HAP-1 (cell line): ENCODE measurements around the gene PRMT2.

Experiments used
- DNase-seq, 2 experiments: peaks; one replicate each; pipeline ENCODE4 v3.0.0-alpha.2; 2016 to 2020; ENCODE audit warnings: low spot score in 2 of 2
- H3K27me3 ChIP-seq: fragments of 250-450 bp; sonication (Bioruptor Pico); 2 replicates; pipeline ENCODE4 v1.5.1; 2020; ENCODE audit warnings: low read depth, mild to moderate bottlenecking, moderate library complexity
- H3K36me3 ChIP-seq: fragments of 250-450 bp; sonication (Bioruptor Pico); replicated peaks from 2 replicates; pipeline ENCODE4 v1.5.1; 2020; ENCODE audit warnings: mild to moderate bottlenecking
- H3K4me1 ChIP-seq: fragments of 250-450 bp; sonication (Bioruptor Pico); 2 replicates; pipeline ENCODE4 v1.5.1; 2020; ENCODE audit warnings: mild to moderate bottlenecking
- H3K4me3 ChIP-seq: fragments of 250-450 bp; sonication (Bioruptor Pico); 2 replicates; pipeline ENCODE4 v1.5.1; 2020; ENCODE audit warnings: mild to moderate bottlenecking, moderate library complexity
- H3K9me3 ChIP-seq: fragments of 250-450 bp; sonication (Bioruptor Pico); 2 replicates; pipeline ENCODE4 v1.5.1; 2020; ENCODE audit warnings: mild to moderate bottlenecking, moderate library complexity
- in situ Hi-C: fragments of 300-500 bp; cut with MboI; formaldehyde crosslinking; loops from 3 replicates; pipeline ENCODE4 v1.14.3; 2020; ENCODE audit warnings: low sequenced_read_pairs, inconsistent platforms, mixed read lengths

PRMT2 gene

GRCh38 chr21:46639489-46640386 is 4.3 kb downstream of the PRMT2 start:
- Histone ChIP-seq H3K4me1 (peaks cover 26% of the 10 kb centered on the region), H3K4me3 (no peak overlapping the region), H3K9me3 (no peaks in the 10 kb centered on the region), H3K36me3 (peaks cover 11% of the 10 kb centered on the region), H3K27me3 (no peaks in the 10 kb centered on the region)
- DNase-seq = no peak
- in situ Hi-C loops = no loop called here

GRCh38 chr21:46641656-46642055 is 6.2 kb downstream of the PRMT2 start:
- in situ Hi-C loops = no loop called here
- H3K9me3 ChIP-seq = no peaks in the 10 kb centered on the region
- H3K36me3 ChIP-seq = peaks cover 11% of the 10 kb centered on the region
- H3K4me1 ChIP-seq = peaks cover 26% of the 10 kb centered on the region
- no peak overlapping the region for H3K4me3 ChIP-seq
- no peaks in the 10 kb centered on the region for H3K27me3 ChIP-seq
- DNase-seq = no peak

DNA sequence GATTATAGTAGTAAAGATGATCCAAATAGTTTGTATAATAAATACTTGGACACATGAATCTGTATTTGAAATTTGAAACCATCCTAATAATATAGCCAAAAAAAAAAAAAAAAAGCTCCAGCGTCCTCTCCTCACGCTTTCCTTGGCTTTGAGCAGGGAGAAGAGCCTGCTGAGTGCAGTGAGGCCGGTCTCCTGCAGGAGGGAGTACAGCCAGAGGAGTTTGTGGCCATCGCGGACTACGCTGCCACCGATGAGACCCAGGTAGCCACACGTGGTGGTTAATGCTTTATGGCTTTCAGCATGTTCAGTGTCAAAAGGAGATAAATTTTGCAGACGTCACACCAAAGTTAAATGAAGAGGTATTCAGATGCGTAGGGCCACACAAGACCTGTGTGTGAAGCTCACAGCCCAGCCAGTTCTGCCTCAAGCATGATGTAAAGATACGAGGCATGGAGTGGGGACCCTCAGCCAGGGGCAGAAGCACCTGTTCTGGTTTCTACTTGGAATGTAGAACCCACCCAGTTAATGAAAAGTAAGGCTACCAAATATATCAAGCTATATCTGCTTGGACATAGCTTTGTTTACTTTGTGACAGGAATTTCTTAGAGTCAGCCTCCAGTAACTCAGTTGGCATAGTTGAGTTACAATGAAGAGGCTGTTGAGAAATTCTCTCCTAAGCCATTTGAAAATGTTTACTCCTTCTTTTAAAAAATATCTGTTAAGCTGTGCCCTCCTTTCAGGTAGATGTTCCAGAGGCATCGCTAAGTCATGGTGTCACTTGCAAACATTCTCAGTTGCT is 8.1 kb downstream of the PRMT2 start:
- no peak overlapping the region for H3K4me3 ChIP-seq
- no peak for DNase-seq
- no peaks in the 10 kb centered on the region for H3K9me3 ChIP-seq
- H3K27me3 ChIP-seq = no peaks in the 10 kb centered on the region
- H3K36me3 ChIP-seq = peaks cover 19% of the 10 kb centered on the region
- H3K4me1 ChIP-seq = peaks cover 21% of the 10 kb centered on the region
- in situ Hi-C loops = no loop called here

- Histone ChIP-seq H3K4me3 (no peak overlapping the region), H3K36me3 (peaks cover 30% of the 10 kb centered on the region), H3K9me3 (no peaks in the 10 kb centered on the region), H3K27me3 (no peaks in the 10 kb centered on the region), H3K4me1 (peaks cover 18% of the 10 kb centered on the region)
- DNase-seq = no peak
- in situ Hi-C loops = no loop called here
Measured at GRCh38 chr21:46645840-46646239, 10.4 kb downstream of the PRMT2 start.

DNA sequence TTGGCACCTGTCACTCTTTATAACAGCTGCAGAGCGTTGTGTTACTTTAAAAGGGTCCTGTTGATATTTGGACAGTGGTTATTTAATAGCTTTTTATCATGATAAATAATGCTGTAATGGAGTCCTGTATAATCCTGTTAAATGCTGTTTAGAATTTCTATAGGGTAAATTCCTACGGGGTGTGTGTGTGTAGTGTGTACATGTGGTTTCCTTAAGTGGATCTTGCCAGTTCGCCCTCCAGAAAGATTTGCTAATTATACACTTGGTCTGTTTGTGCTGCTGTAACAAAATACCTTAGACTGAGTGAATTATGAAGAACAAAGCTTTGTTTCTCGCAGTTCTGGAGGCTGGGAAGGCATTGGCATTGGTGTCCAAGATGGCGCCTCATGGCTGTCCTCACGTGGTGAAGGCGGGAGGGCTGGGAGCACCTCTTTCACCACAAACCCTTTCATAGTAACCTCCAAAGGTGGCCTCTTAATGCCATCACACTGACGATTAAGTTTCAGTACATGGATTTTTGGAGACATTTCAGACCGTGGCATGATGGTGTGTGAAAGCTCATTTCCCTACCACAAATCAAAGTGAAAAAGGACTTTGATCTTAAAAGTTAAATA is 11.2 kb downstream of the PRMT2 start:
- Histone ChIP-seq H3K36me3 (peaks cover 30% of the 10 kb centered on the region), H3K9me3 (no peaks in the 10 kb centered on the region), H3K4me1 (peaks cover 18% of the 10 kb centered on the region), H3K27me3 (no peaks in the 10 kb centered on the region), H3K4me3 (no peak overlapping the region)
- peak; percentile 79 to 97 for DNase-seq
- in situ Hi-C loops = no loop called here

GRCh38 chr21:46648539-46648938 is 13.1 kb downstream of the PRMT2 start:
- H3K36me3 ChIP-seq = peaks cover 39% of the 10 kb centered on the region
- in situ Hi-C loops = no loop called here

DNA sequence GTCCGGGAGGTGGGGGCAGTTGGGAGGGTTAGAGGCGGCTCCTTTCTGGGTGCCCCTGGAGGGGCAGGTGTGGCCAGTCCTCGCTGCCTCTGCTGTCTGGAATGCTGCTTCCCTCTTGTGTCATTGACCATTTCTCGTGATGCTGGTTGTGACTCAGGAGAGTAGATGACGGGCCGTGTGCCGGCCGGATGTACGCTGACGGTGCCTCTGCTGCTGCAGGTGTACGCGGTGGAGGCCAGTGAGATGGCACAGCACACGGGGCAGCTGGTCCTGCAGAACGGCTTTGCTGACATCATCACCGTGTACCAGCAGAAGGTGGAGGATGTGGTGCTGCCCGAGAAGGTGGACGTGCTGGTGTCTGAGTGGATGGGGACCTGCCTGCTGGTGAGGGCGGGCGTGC is 13.9 kb downstream of the PRMT2 start:
- peaks cover 39% of the 10 kb centered on the region for H3K36me3 ChIP-seq
- in situ Hi-C loops = no loop called here
- DNase-seq = no peak
- peaks cover 18% of the 10 kb centered on the region for H3K4me1 ChIP-seq
- H3K9me3 ChIP-seq = no peaks in the 10 kb centered on the region
- H3K4me3 ChIP-seq = no peak overlapping the region
- no peaks in the 10 kb centered on the region for H3K27me3 ChIP-seq

More at GRCh38 chr21:46648539-46648938, 13.1 kb downstream of the PRMT2 start:
- Histone ChIP-seq H3K27me3 (no peaks in the 10 kb centered on the region), H3K4me3 (no peak overlapping the region), H3K9me3 (no peaks in the 10 kb centered on the region), H3K4me1 (peaks cover 18% of the 10 kb centered on the region)
- DNase-seq = no peak

- peaks cover 37% of the 10 kb centered on the region for H3K36me3 ChIP-seq
- in situ Hi-C loops = no loop called here
- peaks cover 18% of the 10 kb centered on the region for H3K4me1 ChIP-seq
- H3K4me3 ChIP-seq = no peak overlapping the region
- no peak for DNase-seq
- H3K27me3 ChIP-seq = no peaks in the 10 kb centered on the region
- no peaks in the 10 kb centered on the region for H3K9me3 ChIP-seq
Measured at GRCh38 chr21:46650476-46651098, 15.1 kb downstream of the PRMT2 start.

GRCh38 chr21:46651121-46651520 is 15.6 kb downstream of the PRMT2 start:
- peaks cover 37% of the 10 kb centered on the region for H3K36me3 ChIP-seq
- no peaks in the 10 kb centered on the region for H3K9me3 ChIP-seq
- no peaks in the 10 kb centered on the region for H3K27me3 ChIP-seq
- DNase-seq = no peak
- in situ Hi-C loops = no loop called here
- H3K4me3 ChIP-seq = no peak overlapping the region
- peaks cover 14% of the 10 kb centered on the region for H3K4me1 ChIP-seq

DNA sequence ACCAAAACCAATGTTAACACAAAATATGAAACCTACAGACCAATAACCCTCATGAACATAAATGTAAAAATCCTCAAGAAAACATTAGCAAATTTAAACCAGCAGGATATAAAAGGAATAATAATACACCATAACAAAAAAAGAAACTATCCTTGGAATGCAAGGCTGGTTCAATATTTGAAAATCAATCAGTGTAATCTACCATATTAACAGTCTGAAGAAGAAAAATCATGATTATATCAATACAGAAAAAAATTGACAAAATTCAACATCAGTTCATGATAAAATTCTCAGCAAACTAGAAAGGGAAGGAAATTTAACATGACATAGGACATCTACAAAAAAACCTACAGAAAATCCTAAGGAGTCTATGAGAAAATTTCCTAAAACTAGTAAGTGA is 19.8 kb downstream of the PRMT2 start:
- no peaks in the 10 kb centered on the region for H3K27me3 ChIP-seq
- no peaks in the 10 kb centered on the region for H3K4me1 ChIP-seq
- peaks cover 18% of the 10 kb centered on the region for H3K36me3 ChIP-seq
- no peak for DNase-seq
- no peak overlapping the region for H3K4me3 ChIP-seq
- no peaks in the 10 kb centered on the region for H3K9me3 ChIP-seq
- in situ Hi-C loops = no loop called here

DNA sequence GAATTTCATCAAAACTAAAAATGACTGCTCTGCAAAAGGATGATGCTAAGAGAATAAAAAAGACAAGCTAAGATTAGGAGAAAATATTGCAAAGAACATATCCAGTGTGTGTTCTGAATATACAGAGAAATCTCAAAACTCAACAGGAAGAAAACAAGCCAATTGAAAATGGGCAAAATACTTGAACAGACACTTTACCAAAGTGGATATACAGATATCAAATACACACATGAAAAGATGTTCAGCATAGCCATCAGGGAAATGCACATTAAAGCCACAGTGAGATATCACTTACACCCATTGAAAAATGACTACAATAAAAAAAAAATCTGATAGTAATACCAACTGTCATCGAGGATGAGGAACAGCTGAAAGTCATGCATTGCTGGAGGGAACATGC is 21.3 kb downstream of the PRMT2 start:
- in situ Hi-C loops = no loop called here
- Histone ChIP-seq H3K4me1 (no peaks in the 10 kb centered on the region), H3K9me3 (no peaks in the 10 kb centered on the region), H3K36me3 (peaks cover 18% of the 10 kb centered on the region), H3K27me3 (no peaks in the 10 kb centered on the region), H3K4me3 (no peak overlapping the region)
- DNase-seq = no peak

DNA sequence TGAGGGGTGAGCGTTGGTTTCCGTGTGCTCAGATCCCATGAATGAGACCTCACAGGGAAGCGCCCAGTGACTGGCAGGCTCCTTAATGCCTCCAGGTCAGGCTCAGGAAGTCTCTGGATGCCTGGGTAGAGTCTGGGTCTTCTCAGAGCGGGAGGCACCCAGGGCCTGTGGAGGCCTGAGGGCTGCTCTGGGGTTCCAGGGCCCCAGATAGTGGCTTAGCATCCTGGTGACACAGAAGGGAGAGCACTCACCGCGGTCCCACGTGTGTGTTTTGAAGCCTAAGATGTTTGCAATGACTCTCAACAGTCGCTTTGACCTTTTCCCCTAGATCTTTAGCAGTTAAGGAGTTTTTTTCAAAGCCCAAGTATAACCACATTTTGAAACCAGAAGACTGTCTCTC is 25.0 kb downstream of the PRMT2 start:
- in situ Hi-C loops = no loop called here
- Histone ChIP-seq H3K36me3 (peaks cover 2% of the 10 kb centered on the region), H3K27me3 (no peaks in the 10 kb centered on the region), H3K9me3 (no peaks in the 10 kb centered on the region), H3K4me3 (no peak overlapping the region), H3K4me1 (no peaks in the 10 kb centered on the region)
- no peak for DNase-seq

GRCh38 chr21:46661211-46661625 is 25.7 kb downstream of the PRMT2 start:
- peaks cover 3% of the 10 kb centered on the region for H3K36me3 ChIP-seq
- no peaks in the 10 kb centered on the region for H3K9me3 ChIP-seq
- in situ Hi-C loops = no loop called here
- no peaks in the 10 kb centered on the region for H3K4me1 ChIP-seq
- no peak overlapping the region for H3K4me3 ChIP-seq
- DNase-seq = no peak
- H3K27me3 ChIP-seq = no peaks in the 10 kb centered on the region
